Hippocampal formation (tissue), 2 donors: ENCODE data around the gene FGF8.
A peak's percentile ranks its signal among the peaks of the same experiment; 100 is the strongest.

Experiments
- DNase-seq, 2 donors: peaks; one replicate each; lab custom pipeline; 2025; lab: John Stamatoyannopoulos, UW

FGF8 gene

DNA sequence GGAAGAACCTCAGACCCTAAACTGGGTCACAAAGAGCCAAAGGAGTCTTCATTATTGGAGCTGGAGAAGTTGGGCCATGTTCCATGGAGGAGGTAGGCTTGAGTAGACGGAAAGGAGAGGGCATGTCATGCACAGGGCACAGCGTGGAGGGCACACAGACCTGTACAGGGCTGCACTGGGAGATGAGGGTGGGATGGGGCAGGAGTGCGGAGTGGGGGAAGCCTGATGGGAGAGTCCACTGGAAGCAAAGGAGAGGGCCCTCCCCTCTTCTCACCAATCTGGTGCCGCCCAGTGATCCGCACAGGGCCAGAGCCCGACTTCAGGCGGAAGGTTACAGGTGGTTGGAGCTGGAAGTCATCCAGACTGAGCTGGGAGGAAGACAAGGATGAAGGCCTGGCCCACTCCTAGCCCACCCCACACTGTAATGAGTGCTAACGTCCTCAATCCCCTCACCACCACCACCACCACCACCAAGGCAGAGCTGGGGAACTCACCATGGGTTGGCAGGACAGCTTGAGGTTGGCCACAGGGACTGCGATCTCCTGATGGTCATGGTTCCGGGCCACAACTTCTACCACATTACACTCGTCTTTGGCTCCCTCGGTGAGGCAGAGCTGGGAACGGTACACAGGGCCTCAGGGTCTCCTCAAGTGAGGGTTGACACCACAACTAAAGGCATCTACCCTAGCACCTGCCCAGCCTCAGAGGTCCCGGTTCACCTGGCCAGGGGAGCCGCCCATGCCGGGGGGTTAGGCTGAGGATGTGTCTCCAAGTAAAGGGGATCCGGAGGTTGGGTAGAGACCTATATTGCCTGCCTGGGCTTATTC lies 6.3 kb upstream of the FGF8 start:
- no peak for DNase-seq

DNA sequence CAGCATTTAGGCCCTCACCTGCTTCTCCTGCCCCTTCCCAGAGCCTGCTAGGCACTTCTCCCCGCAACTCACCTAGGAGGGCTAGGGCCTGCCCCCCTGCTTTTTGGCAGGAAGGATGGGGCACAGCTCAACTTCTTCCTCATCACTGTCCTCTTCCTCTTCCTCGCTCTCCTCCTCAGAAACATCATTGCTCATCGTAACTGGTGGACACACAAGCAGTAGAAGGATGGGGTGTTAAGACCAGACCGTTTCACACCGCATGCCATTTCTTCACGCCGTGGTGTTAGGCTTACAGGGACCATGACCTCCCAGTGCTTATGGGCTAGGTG lies 5.7 kb upstream of the FGF8 start:
- DNase-seq = no peak

DNA sequence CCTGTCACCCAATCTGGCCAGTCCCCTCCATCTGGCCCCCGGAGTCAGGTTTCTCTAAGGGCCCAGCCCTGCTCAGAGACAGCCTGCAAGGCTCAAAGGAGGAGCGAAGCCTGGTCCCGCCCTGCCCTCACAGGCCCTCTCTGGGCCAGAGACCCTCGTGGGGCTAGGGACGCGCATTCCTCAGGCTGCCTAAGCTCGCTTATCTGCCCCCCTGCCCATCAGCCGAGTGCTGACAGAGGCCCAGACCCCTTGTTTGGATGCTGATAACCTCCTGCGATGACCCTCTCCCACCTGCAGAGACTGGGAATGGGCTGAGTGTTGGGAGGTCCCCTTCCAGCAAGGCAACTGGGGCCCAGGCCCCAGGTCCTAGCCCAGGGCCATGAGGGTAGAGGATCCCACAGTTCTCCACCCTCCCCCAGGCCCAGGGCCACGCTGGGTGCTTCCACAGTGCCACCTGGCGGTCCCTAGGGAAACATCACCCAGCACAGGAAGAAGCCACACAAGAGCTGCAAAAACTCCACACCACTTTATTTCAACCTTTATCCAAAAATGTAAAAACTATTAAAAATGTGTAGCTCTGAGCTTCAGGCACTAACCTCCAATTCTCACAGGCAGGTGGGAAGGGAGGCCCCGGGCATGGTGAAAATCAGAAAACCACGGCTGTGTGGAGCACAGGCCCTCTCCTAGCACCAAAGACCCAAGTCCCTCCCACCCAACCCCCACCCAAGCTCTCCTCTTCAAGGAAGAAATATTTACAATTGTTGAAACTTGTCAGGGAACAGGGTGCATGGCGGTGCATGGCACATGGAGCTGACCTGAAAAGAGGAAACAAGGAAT lies 5.1 kb upstream of the FGF8 start:
- peak; percentile 40 to 42 for DNase-seq

DNA sequence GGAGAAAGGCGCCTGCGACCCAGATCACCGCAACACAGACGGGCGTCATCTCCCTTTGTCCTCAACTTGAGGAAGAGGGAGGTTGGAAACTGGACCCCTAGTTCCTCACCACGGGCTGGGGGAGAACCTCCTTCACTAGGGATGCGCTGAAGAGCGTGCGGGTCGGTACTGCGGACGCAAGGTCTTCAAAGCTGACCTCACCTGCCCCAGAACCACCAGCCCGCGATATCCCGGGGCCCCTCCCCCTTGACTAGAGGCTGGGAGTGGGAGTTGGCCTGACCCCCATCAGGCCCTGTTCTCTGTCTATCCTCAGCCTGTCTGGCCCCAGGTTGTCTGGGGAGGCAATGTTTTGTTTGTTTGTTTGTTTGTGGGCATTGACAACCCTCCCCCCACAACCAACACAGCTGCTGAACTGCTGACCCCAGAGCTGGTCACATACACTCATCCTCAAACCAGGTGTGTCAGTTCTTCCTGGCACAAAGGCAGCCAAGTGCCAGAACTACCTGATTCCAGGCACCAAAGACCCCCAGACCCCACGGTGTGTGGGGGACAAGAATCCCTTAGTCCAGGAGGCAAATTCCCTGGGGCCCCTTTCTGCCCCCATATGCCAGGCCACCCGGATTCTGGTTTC lies 4.4 kb upstream of the FGF8 start:
- no peak for DNase-seq

DNA sequence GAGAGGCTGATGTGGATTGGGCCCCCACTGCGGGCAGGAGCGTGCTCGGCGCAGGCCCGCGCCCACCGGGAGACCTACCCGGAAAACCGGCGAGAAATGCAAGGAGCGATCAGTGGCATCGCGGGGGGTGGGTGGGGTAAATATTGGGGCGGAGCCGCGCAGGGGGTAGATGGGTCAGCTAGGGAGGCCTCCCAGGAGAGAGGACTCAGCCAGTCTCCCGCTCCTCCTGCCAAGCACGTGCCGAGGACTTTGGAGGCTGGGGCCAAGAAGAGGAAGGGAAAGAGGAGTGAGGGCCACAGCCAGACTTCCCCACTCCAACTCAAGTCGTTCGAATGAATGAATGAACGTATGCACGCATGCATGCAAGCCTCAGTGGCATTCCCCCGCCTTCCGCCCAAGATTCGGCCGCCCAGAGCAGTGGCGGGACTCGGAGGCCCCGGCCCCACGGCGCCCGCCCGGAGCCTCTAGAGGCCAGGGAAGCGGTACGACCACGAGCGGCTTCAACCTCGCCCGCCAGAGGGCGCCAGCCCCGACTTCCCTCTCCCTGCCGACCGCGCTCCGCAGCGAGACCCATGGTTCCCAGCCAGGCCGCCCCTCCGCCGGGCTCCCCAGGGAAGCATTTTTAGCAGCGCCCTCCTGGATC lies 3.8 kb upstream of the FGF8 start:
- peak; percentile 6 to 57 for DNase-seq

DNA sequence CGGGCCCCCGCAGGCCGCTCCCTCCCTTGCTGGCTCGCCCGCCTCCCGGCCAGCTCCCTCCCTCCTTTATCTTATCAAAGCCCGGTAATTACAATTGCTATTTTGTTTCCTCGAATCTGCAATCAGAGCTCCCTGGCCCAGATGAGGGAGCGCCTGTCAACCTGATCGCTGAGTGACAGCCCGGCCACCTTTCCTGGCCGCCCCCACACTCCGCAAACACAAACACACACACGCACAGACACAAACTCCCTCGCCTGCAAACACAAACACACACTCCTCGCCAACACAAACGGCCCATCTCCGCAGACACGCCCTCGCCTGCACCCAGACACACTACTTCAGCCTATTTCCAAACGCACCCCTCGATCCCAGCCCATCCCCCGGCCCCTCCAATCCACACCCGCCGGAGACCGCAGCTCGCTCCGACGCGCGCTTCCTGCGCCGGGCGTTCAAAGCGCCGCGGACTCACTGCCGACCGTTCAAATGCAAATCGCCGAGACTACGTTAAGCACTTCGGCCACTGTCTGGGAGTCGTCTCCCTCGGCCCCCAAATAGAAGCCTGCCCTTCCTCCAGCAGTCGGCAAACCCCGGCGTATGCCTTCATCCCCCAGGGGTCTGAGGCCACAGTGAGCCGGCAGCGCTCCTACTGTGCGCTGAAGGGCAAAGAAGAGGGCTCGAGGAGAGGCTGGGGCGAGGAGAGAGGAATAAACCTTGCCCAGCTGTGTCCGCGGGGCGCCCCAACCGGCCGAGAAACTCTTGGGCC lies 3.0 kb upstream of the FGF8 start:
- no peak for DNase-seq

DNA sequence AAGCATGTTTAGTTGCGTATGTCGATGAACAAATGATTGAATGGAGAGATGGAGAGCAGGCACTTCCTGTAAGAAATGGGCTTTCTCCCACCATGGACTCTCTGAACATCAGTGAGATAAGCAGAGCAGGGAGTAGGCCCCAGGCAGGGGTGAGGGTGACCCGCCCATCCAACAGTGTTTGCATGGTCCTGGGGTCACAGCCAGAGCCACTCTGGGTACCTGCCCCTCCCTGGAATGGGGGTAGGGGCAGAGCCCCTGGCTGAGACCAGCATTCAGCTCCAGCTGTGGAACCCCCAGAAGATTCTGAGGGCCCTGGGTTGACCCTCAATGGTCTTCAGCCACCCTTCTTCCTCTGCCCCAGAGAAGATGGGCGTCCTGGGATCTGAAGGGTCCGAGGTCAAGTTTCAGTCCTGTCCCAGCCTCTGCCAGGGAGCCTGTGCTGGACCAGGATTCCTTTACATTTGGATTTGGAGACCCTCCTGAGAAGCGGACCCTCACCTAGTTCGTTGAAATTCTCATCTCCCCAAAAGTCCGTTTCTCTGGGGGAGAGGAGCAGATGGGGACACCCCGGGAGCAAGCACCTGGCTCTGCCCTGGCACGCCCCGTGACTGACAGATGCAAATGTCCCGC lies 2.4 kb upstream of the FGF8 start:
- DNase-seq = no peak

DNA sequence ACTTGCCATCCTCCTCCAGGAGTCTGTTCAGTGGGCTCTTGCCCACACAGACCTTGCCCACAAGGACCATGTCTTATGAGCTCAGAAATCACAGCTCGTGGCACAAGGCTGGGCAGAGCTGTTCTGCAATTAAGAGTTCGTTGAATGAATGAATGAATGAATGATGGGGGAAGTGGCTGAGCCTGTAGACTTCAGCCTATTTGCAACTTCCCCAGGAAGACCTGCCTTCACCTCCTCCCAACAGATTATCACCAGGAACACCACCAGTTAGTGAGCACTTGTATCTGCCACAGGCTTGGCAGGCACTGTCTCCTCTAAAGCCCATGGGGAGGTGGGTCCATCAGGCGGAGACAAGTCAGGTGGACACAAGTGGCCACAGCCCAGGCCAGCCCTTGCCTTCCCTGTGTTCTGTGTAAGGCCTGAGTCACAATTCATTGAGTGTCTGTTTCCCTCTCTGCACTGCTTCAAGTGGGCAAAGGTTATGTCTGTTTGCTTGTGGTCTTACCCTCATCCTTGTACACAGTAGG lies 1.8 kb upstream of the FGF8 start:
- DNase-seq = no peak

DNA sequence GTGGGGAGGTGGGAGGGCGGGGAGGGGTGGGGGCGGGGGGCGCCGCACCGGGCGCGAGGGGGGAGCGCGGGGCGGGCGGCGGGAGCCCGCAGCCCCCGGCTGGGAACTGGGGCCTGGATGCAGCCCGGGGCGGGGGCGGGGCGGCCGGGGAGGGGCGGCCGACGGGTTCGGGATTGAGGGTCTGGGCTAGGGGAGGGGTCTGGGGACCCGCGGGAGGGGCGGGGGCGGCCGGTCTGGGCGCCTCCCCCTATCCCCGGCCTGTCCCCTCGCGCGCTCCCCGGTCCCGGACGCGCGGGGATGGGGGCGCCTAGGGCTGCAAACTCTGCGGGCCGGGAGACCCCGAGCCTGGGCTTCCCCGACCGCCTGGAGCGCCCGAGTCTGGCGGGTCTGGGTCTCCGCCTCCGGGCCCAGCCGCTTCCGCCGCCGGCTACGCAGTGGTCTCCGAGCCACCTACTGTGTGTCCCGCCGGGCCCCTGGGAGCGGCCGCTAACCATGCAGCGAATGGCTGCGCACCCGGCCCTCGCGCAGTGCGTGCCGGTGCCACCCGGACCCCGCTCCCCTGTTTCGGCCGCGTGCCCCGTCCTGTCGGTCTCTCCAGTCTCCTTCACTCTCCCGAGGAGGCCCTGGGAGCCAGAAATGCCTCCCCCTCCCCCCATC lies 375 bp upstream of the FGF8 start:
- no peak for DNase-seq

DNA sequence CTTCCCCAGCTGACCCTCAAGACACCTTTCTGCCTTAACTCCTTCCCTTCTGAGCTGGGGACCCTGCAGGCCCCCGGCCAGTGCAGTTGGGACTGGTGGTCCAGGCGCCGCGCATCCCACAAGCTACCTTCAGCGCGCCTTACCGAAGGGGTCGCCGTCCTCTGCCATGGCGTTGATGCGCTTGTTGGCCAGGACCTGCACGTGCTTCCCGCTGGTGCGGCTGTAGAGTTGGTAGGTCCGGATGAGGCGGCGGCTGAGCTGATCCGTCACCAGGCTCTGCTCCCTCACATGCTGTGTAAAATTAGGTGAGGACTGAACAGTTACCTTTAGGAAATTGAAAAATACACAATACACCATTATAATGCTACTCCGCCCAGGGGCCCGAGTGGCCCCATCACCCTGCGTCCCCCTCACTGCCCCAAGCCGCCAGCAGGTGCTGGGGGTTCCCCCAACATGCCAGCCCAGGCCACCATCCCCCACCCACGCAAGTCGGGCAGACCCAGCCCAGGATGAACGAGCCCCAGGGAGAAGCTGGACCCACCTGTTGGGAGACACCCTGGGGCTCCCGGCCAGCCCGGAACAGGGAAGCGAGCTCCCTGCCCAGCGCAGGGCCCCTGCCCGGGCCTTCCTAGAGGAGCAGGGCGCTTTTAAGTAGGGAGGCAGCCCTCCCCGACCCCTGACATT lies 1.2 kb downstream of the FGF8 start:
- DNase-seq = no peak

DNA sequence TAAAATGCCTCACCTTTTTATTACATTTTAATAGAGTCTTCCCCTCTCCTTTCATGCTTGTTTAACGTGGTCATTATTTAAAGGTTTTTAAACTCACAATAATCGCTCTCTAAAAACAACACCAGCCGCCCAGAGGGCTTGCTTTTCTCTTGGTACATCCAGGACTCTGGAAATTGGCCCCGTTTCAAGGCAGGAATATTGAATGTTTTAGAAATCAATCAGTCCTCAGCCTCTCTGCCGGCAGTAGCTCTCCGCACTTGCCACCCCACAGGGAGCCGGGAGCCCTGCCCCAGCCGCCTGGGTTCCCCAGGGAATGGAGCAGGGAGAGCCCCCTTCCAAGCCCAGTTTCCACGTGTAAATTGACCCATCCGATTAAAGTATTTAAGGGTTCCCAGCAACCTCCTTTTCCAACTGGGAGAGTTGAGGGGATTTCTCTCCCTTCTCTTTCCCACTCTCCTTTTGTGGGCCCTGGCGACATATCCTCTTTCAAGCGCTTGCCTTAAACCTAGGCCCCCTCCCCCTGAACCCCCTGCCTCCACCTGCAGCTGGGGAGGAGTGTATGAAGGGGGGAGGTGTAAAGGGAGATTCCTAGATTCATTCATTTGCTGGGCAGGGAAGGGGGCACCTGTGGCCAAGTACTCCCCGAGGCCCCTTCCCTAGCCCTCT lies 1.9 kb downstream of the FGF8 start:
- DNase-seq = no peak

DNA sequence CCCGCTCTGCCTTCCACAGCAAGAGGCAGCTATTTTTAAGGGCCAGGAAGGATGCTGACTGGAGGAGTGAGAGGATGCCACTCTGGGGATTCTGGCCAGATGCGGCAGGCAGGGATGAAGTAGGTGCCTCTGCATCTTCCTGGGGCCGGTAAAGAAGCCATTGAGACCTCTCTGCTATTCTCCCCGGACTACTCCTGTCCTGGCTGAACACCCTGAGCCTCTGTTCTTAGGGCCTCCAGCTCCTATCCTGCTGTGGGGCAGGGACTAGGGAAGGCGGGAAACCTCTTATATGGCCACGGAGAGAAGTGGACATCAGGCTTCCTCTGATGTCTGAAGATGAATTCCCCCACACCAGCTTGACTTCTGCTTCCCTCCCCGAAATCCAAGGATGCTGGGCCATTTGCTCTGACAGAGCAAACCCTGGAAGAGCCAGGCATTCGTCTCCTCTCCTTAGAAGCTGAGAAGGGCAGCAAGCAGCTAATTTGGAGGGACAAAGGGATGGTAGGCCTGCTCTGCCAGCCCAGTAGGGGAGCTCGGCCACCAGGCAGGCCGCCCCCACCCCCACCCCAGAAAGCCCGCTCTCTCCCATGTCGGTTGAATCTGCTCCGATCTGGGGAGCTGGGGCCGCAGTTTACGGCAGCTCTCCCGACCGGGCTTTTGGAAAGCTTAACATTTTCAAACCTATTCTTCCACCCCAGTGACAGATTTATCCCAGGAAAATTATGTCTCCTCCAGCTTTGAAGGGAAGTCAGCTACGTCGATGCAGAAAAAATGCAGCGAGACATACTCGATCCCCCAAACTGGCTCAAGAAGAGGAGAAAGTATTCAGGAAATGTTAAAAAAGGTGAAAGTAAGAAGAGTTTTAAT lies 2.8 kb downstream of the FGF8 start:
- no peak for DNase-seq

DNA sequence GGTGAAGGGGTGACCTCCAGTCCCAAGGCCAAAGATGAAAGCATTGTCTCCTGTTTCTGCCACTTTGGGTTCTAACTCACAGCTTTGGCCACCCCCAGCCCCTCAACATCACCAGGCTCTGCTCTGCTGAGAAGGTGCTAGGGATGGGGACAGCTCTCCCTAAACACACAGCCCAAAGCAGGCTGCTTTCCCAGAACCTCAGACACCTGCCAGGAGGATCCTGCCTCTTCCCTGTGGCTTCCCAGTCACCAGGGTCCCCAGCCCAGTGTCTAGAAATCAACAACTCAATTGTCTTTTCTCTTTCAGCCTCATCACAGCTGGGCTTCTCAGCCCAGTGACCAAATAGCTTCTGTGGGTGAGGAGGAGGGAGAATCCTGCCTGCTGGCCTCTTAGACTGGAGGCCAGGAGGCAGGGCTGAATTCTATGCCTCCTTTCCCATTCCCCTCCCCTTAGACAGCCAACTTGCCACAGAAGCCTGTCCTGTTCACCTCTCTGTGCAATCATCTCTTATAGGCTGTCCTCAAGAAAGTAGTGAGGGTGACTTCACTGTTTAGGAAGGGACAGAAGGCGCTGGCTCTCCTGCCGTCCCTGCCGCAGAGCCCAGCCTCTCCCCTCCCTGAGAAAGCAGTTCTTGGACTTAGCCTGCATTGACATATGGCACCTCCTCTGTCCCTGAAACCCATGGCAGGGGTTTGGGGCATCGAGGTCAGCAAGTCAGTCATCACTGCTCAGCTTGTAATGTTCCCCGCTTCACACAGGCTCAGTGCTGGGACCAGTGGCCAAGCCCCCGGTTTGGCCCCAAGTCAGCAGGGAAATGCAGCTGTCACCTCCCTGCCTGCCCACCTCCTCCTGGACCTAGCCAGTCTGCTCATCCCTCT lies 3.7 kb downstream of the FGF8 start:
- no peak for DNase-seq

DNA sequence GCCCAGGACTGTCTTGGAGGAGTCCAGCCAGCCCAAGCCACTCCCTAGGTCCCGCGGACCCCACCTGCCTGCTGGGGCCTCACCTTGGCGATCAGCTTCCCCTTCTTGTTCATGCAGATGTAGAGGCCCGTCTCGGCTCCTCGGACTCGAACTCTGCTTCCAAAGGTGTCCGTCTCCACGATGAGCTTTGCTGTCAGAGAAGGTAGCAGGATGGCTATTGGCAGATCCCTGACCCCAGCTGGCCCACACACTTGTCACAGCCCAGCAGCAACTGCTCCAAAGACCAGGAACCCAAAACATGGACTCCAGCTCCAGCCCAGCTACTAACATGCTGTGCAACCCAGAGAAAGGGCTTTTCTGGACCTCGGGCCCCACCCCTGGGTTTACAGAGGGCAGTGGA lies 4.5 kb downstream of the FGF8 start:
- no peak for DNase-seq

DNA sequence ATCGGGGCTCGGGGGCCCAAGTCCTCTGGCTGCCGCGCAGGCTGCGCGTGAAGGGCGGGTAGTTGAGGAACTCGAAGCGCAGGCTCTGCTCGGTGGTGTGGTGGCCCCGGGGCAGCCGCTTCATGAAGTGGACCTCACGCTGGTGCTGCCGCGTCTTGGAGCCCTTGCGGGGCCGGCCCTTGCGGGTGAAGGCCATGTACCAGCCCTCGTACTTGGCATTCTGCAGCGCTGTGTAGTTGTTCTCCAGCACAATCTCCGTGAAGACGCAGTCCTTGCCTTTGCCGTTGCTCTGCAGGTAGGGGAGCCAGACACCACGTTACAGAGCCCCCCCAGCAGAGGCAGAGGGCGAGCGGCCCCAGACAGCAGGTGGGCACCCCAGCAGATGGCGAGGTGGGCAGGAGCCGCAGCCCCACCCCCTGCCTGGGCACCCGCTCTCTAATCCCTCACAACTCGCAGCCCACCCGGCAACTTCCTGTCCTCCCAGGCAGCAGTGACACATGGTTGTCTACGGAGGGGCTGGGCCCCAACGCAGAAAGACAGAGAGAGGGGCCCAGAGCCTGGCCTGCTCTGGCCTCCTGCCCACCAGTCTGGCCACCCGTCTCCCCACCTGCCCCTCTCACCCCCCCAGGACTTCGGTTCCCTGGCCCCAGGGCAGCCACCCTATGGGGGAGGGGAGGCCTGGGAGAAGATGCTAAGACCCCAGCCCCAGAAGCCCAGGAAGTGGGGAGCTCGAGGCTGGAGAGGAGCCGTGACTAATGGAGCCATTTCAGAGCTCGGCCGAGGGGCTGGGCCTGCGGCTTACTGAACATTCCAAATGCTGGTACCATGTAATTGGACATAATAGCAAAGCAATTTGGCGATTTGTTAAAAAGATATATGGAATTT lies 5.3 kb downstream of the FGF8 start:
- DNase-seq = no peak

DNA sequence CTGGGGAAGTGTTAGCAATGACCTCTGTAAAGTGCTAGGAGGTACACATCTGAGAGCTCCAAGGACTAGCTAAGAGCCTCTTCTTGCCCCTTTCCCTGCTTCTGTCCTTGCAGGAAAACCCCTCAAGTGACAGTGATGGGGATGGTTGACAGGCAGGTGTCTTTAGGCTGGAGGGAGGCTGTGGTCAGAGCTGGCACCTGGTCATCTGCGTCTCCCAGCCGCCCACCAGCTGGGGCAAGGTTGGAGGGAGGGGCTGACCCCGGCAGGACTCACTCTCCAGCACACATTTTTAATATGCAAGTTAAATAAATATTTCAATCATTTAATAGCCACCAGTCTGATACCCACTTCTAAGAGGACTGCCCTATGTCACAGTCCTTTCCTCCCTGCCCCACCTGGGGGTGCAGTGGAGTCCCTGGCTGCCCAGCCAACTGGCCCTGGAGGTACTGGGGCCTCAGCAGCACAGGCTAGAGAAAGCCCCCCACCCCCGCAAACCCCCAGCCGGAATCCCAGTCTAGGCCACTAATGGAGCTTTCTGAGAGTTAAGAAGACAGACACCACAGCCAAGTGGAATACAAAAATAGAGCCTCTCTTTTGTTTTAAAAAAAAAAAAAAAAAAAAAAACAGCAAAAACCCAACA lies 6.3 kb downstream of the FGF8 start:
- no peak for DNase-seq
